Endothelial cell of coronary artery (primary cell): ENCODE data around the gene CLDN14. TPM values are rescaled to one million over a fixed set of nuclear protein-coding genes. Genes with fewer than 3 reads are reported as not detected.

ENCODE experiments used
- total RNA-seq: library from RNA; depleted of rRNA; stranded (reverse); fragments of >200 nt; gene quantifications from 2 replicates; pipeline ENCODE4 v1.2.3, GENCODE V29; 2014

CLDN14 gene, protein sequence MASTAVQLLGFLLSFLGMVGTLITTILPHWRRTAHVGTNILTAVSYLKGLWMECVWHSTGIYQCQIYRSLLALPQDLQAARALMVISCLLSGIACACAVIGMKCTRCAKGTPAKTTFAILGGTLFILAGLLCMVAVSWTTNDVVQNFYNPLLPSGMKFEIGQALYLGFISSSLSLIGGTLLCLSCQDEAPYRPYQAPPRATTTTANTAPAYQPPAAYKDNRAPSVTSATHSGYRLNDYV
- 0.18 and 10.0 TPM in 2 replicates for total RNA-seq

DNA sequence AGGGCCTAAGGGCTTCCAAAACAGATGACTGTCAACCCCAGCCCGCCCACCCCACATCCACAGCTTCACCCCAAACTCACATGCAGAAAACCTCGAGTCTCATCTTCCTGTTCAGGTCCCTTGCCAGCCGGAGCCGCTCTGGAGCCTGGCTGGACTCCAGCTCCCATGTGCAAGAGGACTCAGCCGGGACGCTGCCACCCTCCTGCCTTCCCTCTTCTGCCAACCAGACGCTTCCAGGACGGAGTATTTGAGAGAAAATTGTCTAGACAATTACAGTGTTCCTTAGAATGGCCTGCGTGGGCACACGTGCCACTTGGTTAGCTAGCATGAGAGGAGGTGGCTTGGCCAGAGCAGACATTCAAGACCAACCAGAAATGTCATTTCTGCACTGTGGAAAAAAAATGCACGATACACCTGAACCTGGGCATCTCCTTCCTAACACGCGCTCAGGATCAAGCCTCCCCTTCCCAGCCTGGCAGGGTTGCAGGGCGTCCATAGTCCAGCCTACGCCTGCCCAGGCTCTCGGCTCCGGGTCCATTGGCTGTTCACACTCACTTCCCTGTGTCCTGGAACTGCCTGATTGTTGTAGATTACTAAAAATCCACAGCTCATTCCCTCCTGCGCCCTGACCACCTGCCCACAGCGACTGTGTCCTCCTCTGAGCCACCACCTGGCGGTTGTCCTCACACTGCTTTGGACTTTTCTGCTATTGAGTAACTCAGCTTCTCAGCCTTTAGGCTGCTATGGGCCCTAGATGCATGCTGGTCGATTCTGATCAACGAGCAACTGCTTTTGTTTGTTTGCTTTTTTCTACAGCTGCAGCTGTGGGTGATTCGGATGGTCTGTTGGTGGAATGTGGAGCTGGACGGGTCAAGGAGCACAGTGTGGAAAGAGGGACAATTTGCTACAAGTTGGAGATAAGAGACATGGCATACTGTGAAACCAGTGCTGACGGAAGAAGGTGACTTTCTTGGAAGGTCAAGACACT lies at the start of gene CLDN14:
Gene CLDN14 (minus strand): TSS at position 708 of the 988 bp plus-strand sequence. CDS start 18,427 bp downstream, outside the sequence.

Other genes starting within 250 kb of the CLDN14 start
- gene MORC3, start 159.9 kb downstream of the CLDN14 start, total RNA-seq: 36.2 and 48.1 TPM in 2 replicates
- 2.1 and 3.3 TPM in 2 replicates for gene CHAF1B, start 94.7 kb downstream of the CLDN14 start, total RNA-seq
- under 0.01 TPM in 1 of 2 replicates, not detected in the other for gene SIM2, start 219.0 kb upstream of the CLDN14 start, total RNA-seq